SK-N-SH (cell line): ENCODE data around the gene SELENOP.

ENCODE experiments used
- CTCF ChIP-seq: fragments of 200-600 bp; sonication (generic); IDR thresholded peaks from 2 replicates; pipeline ENCODE4 v1.6.1; 2017; ENCODE audit warnings: antibody characterized with exemption, mild to moderate bottlenecking, moderate library complexity
- EP300 ChIP-seq, 2 experiments: IDR thresholded peaks; 2 replicates each; pipeline versions ENCODE4 v1.4.0 to v1.6.1; 2012; ENCODE audit warnings: borderline replicate concordance in 1 of 2, low read depth in 1 of 2, low read length in 1 of 2
- FOSL2 ChIP-seq: IDR thresholded peaks from 2 replicates; pipeline ENCODE4 v1.4.0; 2012; ENCODE audit warnings: low read depth, mild to moderate bottlenecking, moderate library complexity, borderline replicate concordance
- FOXM1 ChIP-seq: IDR thresholded peaks from 2 replicates; pipeline ENCODE4 v1.4.0; 2012; ENCODE audit warnings: low read depth, mild to moderate bottlenecking
- GABPA ChIP-seq: IDR thresholded peaks from 2 replicates; pipeline ENCODE4 v1.4.0; 2012; ENCODE audit warnings: low read depth, mild to moderate bottlenecking
- JUND ChIP-seq: IDR thresholded peaks from 2 replicates; pipeline ENCODE4 v1.4.0; 2012
- MEF2A ChIP-seq: IDR thresholded peaks from 2 replicates; pipeline ENCODE4 v1.4.0; 2012; ENCODE audit warnings: low read depth, borderline replicate concordance
- MXI1 ChIP-seq: IDR thresholded peaks from 2 replicates; pipeline ENCODE4 v1.6.1; 2012; ENCODE audit warnings: mild to moderate bottlenecking, low read depth, low read length, improper control_type of control experiment
- NFIC ChIP-seq: IDR thresholded peaks from 2 replicates; pipeline ENCODE4 v1.4.0; 2012; ENCODE audit warnings: borderline replicate concordance
- POLR2AphosphoS5 ChIP-seq: IDR thresholded peaks from 2 replicates; pipeline ENCODE4 v1.6.1; 2012; ENCODE audit warnings: low read depth, low read length
- TAF1 ChIP-seq: IDR thresholded peaks from 2 replicates; pipeline ENCODE4 v1.6.1; 2012; ENCODE audit warnings: low read depth, mild to moderate bottlenecking, low read length, moderate library complexity, borderline replicate concordance
- TF ChIP-seq, protein P1 (sequence below): IDR thresholded peaks from 2 replicates; pipeline ENCODE4; 2012
- TF ChIP-seq, protein P2 (sequence below): IDR thresholded peaks from 2 replicates; pipeline ENCODE4 v1.4.0; 2012; ENCODE audit warnings: low read depth

DNA sequence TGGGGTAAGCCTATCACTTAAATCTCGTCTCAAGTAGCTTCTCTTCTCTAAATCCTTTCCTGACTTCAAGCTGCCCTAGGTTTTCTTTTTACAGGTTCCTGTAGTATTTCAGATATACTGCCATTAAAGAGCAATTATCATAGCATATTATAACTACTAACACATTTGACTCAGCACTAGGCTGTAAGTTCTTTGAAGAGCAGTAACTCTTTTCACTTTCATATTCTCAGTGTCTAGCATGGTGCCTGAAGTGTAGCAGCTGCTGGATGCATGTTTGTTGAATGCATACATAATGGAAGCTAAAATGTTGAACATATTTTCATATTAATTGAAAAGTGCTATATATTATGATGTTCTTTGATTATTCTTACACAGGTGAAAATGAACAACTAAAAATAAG lies 32.6 kb downstream of the SELENOP start:
- TF ChIP-seq CTCF (no peak), FOXM1 (no peak), EP300 (IDR thresholded peaks at IDR 0.05; ENCODE audit: borderline replicate concordance in 1 of 2, low read depth in 1 of 2, low read length in 1 of 2) (no peak), FOSL2 (no peak), POLR2AphosphoS5 (no peak), GABPA (no peak), JUND (no peak), MXI1 (no peak), TAF1 (no peak), MEF2A (no peak), NFIC (no peak)
- TF ChIP-seq, protein P1, sequence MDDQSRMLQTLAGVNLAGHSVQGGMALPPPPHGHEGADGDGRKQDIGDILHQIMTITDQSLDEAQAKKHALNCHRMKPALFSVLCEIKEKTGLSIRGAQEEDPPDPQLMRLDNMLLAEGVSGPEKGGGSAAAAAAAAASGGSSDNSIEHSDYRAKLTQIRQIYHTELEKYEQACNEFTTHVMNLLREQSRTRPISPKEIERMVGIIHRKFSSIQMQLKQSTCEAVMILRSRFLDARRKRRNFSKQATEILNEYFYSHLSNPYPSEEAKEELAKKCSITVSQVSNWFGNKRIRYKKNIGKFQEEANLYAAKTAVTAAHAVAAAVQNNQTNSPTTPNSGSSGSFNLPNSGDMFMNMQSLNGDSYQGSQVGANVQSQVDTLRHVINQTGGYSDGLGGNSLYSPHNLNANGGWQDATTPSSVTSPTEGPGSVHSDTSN, result no peak
- TF ChIP-seq, protein P2, sequence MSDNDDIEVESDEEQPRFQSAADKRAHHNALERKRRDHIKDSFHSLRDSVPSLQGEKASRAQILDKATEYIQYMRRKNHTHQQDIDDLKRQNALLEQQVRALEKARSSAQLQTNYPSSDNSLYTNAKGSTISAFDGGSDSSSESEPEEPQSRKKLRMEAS, result no peak
